HG03139 (cell line): ENCODE results near the gene CYP2C8.
"Not testable (repeated sequence)": the region's sequence is repeated elsewhere in the genome, so short reads cannot be mapped to it uniquely, and the experiment has no call there.

ENCODE experiments used
- ATAC-seq: cut with Tn5 transposase; IDR thresholded peaks from one replicate; pipeline ENCODE4 v1.9.1; 2021; ENCODE audit not compliant: unreplicated experiment

The CYP2C8 gene

GRCh38 chr10:95069286-95069685 lies at the start of gene CYP2C8:
CYP2C8 (minus strand) TSS chr10:95069497; CDS start chr10:95069402, 95 bp downstream.
- no peak for ATAC-seq

DNA sequence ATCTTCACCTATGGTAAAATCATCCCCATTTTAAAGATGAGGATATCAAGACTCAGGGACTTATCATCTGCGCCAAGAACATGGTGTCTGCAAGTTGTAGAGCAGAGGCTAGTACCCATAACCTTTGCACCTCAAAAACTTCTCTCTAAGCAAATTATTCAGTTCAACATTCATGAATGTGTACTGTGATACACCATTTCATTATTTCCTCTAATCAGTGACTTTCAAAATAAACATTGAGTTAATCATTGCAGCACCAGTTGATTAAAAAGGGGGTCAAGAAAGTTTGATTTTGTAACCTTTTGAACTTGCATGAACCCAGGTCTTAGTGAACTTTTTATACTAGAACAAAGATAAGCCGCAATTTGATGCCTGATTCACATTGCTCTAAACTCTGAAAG lies 47.6 kb upstream of the CYP2C8 start:
- no peak for ATAC-seq

DNA sequence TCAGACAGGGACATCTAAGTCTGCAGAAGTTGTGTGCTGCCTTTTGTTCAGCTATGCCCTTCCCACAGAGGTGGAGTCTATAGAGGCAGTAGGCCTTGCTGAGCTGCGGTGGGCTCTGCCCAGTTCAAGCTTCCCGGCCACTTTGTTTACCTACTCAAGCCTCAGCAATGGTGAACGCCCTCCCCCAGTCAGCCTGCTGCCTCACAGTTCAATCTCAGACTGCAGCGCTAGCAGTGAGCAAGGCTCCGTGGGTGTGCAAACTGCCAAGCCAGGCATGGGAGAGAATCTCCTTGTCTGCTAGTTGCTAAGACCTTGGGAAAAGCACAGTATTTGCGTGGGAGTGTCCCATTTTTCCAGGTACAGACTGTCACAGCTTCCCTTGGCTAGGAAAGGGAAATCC lies 41.5 kb upstream of the CYP2C8 start:
- ATAC-seq, result not testable (repeated sequence)

- ATAC-seq, result no peak
These were observed 28.5 kb upstream of the CYP2C8 start for GRCh38 chr10:95097805-95098204.

DNA sequence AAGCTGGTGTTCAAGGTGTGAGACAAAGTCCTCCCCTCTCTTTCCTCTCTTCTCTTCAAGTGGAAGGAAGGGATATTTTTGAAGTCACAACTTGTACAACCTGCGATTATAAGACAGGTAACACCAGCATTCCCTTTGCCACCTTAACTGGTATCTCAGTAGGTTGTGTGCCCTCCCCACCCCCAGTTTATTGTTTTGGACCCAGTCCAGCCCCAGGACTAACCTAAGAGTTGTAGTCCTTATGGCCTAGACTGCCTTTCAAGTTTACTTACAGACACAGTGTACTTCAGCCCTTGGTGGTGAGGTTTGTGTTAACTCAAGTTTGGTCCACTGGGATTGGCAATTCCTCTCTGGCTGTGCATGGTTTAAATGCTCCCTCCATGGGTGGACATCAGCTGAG lies 26.8 kb upstream of the CYP2C8 start:
- ATAC-seq, result no peak

GRCh38 chr10:95079626-95080025 lies 10.3 kb upstream of the CYP2C8 start:
- not testable (repeated sequence) for ATAC-seq

DNA sequence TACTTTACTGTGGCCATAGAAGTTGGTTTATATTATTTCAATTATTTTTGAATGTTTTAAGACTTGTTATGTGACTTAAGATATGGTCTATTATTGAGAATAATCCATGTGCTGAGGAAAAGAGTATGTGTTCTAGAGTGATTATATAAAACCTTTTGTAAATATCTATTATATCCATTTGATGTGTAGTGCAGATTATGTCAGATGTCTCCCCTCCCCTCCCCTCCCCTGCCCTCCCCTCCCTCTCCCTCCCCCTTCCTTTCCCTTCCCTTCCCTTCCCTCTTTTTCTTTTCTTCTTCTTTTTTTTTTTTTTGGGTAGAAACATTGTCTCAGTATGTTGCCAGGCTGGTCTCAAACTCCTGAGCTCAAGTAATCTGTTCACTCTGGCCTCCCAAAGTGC lies 8.3 kb upstream of the CYP2C8 start:
- no peak for ATAC-seq

- no peak for ATAC-seq
These were observed 1.9 kb upstream of the CYP2C8 start for GRCh38 chr10:95071107-95071660.

DNA sequence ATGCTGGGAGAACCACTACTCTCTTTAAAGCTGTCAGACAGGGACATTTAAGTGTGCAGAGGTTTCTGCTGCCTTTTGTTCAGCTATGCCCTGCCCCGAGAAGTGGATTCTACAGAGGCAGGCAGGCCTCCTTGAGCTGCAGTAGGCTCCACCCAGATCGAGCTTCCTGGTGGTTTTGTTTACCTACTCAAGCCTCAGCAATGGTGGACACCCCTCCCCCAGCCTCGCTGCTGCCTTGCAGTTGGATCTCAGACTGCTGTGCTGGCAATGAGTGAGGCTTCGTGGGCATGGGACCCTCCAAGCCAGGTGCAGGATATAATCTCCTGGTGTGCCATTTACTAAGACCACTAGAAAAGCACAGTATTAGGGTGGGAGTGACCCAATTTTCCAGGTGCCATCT lies 5.2 kb downstream of the CYP2C8 start:
- ATAC-seq, result not testable (repeated sequence)

GRCh38 chr10:95056744-95057363 lies 12.4 kb downstream of the CYP2C8 start:
- no peak for ATAC-seq

GRCh38 chr10:95049919-95050318 lies 19.4 kb downstream of the CYP2C8 start:
- ATAC-seq, result no peak

GRCh38 chr10:95048206-95048605 lies 21.1 kb downstream of the CYP2C8 start:
- no peak for ATAC-seq

DNA sequence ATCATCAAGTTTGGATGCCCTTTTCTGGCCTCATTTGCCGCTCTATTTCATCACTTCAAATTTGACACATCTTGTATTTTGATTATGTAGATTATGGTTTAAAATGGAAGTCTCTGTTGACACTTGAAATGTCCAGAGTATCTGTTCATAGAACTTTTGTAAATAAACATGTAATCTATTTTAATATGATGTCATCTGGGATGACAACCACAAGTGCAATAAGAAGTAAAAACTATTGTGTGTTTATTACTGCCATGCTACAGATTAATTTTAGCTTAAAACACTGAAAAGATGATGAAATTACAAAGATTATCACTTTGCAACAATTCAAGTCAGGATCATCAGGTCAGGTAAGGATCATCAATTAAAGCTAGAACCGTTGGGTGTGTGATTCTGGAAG lies 30.0 kb downstream of the CYP2C8 start:
- ATAC-seq, result no peak

DNA sequence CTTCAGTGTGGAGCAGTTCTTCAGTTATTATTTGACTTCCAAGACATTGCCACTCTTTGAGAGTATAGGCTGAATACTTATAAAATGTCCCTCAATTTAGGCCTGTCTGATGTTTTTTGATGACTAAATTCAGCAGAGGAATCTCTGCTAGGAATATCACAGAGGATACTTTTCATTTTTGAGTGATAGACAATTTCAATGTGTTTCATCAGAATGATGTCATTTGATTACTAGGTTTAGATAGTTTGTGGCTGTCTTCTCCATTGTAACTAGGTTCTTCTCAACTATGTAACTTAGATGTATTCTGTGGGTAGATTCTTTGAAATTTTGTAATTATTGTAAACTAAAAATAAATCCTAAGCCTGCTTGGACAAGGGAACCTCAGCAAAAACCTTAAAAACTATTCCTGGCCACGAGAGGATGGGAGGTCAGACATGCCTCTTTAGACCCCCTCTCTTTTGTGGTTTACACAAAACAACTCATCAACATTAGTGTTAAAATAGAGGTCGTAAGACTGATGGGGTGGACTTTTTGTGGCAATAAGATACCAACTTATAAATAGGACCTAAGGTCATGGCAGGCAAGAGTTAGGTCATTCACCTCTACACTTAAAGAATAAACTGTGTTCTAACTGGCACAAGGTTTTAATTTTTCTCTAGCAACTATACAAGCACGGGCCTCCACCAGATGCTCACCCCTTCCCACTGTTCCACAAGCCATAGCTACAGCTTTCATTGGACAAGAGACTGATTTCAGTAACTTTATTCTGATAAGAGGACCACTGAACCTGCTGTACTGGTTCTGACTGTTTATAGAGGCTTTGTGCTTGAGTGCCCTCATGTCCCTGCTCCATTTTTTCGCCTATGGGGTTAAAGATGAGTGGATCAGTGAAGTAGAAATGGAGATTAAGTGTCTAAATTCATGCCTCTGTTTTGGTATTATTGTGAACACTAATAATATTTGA lies 33.7 kb downstream of the CYP2C8 start:
- ATAC-seq, result no peak

DNA sequence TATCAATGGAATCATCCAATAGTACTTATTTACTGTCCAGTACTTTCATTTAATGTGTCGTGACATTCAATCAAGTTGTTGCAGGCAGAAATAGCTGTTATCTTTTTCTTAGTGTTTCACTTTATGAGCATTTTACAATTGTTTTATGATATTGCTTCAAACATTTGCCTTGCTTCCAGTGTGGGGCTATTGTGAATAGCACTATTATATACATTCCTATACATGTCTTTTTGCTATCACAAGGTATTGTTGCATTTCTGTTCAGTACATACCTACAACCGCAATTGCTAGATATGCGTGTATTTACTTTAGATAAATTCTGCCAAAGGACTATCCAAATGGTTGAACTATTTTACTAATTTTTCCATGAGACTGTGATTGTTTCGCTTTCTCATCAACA lies 34.9 kb downstream of the CYP2C8 start:
- no peak for ATAC-seq

DNA sequence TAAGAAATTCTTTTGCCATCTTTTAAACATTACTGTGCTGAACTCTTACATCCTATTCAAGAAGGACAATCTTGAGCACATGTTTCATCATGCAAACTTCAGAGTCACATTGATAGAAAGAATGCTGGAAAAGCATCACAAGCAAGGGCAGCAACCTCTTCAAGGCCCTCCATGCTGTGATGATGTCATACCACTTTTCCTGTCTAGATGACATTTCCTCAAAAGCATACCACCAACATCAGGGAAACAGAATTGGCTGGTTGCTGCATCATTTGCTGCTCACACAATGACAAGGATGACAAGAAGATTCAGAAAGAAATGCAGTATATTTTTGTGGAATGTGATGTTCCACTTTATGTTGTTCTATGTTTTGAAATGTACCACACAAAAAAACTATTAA lies 37.6 kb downstream of the CYP2C8 start:
- no peak for ATAC-seq

- ATAC-seq, result no peak
These were observed 42.8 kb downstream of the CYP2C8 start for GRCh38 chr10:95026461-95026860.

DNA sequence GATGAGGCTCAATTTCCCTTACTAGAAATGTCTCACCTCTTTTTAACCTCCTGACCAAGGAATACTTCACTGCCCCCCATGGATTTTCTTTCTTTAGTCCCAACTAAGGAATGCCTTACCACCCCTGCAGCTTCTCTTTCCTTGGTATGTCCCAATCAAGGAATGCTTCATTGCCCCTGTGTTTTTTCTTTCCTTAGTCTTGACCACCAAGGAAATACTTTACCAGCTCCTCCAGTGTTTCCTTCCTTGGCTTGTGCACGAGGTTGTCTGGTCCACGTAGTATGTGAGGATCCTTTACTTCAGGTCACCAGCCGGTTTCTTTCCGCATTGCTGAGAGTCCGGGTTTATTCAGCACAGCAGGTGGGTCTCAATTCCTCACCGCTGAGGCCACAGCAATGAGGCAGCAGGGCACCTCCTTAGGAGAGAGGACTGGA lies 71.5 kb downstream of the CYP2C8 start:
- no peak for ATAC-seq

DNA sequence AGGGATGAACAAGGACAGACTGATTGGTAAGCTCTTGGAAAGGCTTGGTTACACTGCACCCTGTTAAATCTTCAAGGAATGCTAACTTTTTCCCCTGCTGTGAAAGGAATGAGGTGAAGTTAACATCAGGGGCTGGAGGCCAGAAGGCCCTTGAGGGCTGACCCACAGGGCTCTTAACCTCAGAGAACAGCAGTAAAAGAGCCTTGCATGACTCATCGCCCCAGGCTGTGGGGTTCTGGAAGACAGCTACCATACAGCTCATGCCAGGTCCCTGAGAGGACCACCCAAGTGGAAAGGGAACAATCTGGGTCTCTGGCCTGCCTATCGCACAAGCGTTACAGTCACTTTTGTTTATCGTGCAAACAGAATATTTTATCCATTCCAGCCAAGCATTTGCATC lies 76.5 kb downstream of the CYP2C8 start:
- ATAC-seq, result no peak

DNA sequence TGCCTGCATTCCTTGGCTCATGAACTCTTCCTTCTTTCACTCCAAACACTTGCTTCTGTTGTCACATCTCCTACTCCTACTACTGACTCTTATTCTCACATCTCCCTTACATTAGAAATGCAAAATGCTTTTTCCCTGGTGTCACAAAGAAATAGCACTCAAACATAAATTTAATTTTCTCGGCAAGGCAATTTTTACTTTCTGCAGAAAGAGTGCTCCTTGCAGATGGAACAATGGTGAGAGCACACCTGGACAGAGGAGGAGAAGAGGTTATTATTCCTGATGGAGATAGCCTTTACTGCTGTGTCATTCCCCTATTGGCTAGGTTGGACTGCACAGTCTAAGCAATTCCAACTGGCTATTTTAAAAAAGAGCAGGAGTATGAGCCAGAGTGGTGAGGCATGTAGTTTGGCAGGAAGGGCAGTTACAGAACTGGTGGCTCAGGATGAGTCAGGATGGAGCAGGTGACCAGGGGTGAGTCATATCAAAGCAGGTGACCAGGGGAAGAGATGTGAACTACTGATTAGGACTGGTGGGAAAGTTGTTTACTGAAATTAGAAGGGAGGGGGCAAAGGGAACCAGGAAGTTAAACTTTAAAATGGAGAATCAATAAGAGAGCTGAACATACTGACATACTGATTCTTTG lies 77.9 kb downstream of the CYP2C8 start:
- no peak for ATAC-seq

DNA sequence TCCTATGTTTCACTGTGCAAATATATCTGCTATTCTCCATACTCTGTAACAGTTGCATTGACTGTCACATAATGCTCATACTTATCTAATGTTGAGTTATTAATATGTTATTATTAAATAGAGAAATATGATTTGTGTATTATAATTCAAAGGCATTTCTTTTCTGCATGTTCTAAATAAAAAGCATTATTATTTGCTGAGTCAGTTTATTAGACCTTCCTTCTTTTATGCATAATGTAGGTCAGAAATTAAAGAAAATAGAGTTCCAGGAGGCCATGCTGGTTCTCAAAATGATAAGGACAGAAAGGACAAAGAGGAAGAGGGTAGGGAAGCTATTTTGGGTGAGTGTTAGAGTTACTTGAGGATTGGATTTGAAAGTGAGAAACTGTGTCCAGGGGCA lies 80.1 kb downstream of the CYP2C8 start:
- ATAC-seq, result no peak
